Measurements from ENCODE around the gene IL17B.
A peak's percentile ranks its signal among the peaks of the same experiment; 100 is the strongest.

The IL17B gene

GRCh38 chr5:149376711-149377447 is 2.2 kb downstream of the IL17B start:
- DNase-seq (ENCODE audit: low read depth), result no peak

DNA sequence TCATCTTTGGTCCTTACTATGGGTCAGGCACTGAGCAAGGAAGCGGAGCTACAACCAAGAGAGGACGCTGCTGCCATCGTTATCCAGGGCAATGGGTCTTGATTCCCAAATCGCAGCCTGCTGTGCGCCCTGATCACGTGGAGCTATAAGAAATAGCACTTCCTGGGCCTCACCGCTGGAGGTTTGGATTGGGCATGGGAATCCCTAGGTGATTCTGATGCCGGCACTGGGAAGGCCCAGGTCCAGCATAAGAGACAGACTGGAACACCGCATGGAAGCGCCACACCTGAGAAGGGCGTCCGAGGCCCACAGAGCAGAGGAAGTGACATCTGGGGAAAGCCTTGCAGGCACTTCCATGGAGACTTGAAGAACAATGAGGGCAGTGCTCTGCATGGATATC is 3.0 kb downstream of the IL17B start:
- no peak for DNase-seq (ENCODE audit: low read depth)

DNA sequence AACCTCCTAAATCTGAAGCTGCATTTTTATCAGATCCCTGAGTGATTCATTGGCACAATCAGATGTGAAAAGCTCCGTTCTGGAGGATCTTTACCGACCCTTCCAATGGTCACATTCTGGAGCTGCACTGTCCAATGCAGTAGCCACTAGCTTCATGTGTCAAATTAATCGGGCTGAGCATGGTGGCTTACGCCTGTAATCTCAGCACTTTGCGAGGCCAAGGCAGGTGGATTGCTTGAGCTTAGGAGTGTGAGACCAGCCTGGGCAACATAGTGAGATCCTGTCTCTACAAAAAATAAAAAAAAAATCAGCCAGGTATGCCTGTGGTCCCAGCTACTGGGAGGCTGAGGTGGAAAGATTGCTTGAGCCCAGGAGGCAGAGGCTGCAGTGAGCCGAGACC is 3.7 kb downstream of the IL17B start:
- DNase-seq (ENCODE audit: low read depth), result no peak

- no peak for DNase-seq (ENCODE audit: low read depth)
Measured at GRCh38 chr5:149374801-149375200, 4.3 kb downstream of the IL17B start.

- DNase-seq (ENCODE audit: low read depth), result no peak
Measured at GRCh38 chr5:149374303-149374702, 4.8 kb downstream of the IL17B start.

- no peak for DNase-seq (ENCODE audit: low read depth)
Measured at GRCh38 chr5:149372932-149373331, 6.2 kb downstream of the IL17B start.

- no peak for DNase-seq (ENCODE audit: low read depth)
Measured at GRCh38 chr5:149372076-149372795, 6.9 kb downstream of the IL17B start.

DNA sequence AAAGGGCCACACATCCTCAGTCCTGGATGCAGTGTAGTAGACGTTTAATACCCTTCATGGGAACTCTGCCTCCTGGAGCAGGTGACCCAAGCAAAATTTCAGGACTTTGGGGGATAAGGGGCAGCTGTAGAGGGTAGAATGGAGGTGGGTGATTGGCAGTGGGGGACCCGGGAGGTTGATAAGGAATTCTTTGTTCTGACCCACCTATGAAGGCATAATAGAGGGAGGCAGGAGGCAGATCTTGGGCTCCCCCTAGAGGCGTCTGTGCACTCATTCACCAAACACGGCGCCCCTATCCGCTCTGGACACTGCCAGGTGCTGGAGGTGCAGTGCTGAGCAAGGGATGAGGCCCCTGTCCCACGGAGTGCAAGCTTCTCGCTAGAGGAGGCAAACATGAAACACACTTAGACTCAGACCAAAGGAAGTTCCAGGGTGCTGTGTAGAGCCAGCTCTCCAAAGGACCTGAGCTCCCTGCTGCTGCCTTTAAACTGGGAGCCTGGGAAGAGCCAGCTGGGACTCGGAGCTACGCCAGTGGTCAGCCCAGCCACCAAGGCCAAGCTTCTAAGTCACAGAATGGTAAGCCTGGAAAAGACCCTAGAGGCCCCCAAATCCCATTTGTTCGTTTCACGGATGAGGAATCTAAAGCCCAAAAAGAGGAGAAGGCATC is 7.7 kb downstream of the IL17B start:
- DNase-seq (ENCODE audit: low read depth), result peak; percentile 47

DNA sequence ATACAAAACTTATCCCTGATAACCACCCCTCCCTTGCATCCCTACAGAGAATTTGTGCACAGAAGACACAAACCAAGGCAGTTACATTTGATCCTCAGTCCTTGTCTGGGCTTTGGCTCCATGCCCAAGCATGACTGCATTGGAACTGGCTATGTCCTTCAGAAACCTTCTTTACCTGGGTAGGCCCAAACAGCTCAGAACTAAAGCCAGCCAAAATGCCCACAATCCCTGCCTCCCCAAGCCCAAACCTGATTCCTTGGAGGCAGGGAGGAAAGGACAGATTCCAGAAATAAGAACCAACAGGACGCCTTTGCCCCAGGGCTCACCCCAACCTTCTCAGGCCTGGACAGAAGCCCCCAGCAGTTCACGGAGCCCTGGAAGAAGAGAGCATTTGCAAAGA is 8.2 kb downstream of the IL17B start:
- no peak for DNase-seq (ENCODE audit: low read depth)

DNA sequence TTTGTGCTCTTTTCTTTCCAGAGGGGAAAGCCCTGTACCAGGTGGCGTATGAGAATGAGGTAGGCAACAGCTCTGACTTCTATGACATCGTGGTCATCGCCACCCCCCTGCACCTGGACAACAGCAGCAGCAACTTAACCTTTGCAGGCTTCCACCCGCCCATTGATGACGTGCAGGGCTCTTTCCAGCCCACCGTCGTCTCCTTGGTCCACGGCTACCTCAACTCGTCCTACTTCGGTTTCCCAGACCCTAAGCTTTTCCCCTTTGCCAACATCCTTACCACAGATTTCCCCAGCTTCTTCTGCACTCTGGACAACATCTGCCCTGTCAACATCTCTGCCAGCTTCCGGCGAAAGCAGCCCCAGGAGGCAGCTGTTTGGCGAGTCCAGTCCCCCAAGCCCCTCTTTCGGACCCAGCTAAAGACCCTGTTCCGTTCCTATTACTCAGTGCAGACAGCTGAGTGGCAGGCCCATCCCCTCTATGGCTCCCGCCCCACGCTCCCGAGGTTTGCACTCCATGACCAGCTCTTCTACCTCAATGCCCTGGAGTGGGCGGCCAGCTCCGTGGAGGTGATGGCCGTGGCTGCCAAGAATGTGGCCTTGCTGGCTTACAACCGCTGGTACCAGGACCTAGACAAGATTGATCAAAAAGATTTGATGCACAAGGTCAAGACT is 11.0 kb downstream of the IL17B start:
- DNase-seq (ENCODE audit: low read depth), result no peak

DNA sequence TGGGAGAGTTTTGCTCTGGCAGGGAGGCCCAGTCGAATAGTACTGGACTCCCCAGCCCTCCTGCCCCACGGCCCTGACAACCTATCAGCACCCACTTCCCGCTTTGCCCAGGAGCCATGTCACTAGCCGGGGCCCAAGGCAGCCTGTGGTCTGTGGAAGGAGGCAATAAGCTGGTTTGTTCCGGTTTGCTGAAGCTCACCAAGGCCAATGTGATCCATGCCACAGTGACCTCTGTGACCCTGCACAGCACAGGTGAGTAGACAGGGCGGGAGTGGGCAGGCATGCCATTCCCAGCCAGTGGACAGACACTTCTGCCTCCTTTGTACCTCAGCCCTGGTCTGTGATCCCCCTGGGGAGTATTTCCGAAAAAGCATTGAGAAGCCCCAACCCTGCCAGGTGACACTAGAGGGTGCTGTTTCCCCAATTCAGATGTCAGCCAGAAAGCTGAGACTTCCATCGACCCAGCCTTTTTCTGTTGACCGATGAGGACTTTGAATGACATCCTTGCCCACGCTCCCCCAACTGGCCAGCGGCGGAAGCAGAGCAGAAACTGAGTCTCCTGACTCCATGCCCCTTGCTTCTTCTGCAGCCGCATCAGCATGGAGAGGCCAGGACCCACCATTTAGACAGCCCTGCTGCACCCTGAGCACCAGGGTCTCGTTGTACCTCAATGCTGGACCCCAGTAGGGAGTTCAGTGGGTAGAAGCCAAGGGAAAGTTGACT is 11.7 kb downstream of the IL17B start:
- DNase-seq (ENCODE audit: low read depth), result peak; percentile 34

DNA sequence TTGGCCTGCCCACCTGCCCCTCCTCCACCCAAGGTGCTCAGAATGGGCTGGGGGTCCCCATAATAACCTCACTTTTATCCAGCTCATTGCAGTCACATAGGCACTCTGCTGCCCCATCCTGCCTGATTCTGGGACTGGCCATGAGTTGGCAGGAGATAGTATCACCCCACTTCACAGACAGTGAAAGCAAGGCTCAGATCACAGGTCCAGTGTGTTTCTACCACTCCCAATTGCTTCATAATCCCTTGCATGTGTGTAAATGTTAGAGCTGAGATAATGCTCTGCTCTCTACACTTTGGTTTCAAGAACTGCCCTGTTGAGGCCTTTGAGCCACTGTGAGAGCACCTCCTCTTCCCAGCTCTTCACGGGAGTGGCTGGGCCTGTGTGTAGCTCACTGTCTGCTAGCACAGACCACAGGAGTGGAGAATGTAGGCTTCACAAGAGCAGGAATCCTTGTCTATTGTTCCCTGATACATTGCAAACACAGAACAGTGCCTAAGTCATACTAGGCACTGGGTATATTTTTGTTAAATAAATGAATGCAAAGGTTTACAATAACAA is 12.8 kb downstream of the IL17B start:
- DNase-seq (ENCODE audit: low read depth), result no peak

GRCh38 chr5:149365418-149365817 is 13.7 kb downstream of the IL17B start:
- DNase-seq (ENCODE audit: low read depth), result no peak

DNA sequence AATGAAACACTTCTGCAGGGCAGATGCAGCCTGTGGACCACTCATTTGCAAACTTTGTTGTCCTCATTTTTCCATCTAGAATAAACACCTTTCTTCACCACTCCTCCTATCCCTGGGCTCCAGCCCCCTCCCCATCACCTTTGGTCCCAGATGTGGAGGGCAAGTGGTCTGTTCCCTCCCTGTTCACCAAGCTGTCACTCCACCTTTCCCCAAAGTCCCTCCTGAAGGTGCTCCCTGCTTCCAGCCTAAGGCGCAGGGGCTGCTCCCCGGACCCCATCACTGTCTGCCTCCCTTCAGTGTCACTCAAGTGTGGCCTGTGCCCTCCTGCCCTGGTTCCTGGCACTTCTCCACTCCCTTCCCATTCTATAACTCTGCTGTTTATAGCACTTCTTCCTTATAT is 14.4 kb downstream of the IL17B start:
- DNase-seq (ENCODE audit: low read depth), result no peak

DNA sequence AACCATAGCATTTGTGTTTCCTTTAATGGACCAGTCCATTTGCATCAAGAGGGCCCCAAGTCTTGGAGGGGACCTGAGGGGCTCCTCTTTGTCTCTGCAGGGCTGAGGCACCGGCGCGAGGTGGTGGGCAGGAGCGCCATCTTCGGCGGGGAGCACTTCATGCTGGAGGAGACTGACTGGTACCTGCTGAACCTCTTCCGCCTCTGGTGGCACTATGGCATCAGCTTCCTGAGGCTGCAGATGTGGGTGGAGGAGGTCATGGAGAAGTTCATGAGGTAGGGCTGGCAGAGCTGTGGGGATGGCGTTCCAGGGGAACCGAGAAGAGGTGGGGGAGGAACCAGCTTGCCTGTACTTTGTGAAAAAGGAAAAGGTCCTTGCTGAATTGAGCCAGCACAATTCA is 15.2 kb downstream of the IL17B start:
- no peak for DNase-seq (ENCODE audit: low read depth)

DNA sequence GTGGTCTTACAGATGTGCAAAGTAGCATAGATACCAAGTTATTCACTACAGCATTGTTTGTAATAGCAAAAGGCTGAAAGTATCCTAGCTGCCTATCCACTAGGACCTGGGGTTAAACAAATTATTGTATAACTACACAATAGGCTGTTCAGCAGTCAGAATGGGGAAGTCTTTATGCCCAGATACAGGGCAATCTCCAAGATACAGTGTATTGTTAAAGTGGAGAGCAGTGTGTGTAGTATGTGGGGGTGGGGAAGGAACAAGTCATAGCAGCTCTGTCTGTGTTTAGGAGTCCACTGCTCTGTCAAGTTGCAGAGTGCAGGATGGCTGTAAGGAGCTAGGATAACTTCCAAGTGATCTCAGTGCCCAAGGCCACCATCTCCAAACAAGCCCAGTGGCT is 15.7 kb downstream of the IL17B start:
- DNase-seq (ENCODE audit: low read depth), result no peak

DNA sequence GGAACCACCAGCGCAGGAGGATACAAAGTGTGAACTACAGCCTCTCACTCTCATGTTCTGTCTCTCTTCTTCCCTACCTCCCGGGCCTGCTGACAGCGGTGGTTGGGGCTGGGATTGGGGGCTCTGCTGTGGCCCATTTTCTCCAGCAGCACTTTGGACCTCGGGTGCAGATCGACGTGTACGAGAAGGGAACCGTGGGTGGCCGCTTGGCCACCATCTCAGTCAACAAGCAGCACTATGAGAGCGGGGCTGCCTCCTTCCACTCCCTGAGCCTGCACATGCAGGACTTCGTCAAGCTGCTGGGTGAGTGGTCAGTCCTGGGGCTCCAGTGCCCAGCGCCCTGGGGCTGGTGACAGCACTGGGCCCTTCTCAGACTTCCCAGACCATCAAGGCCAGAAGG is 16.6 kb downstream of the IL17B start:
- DNase-seq (ENCODE audit: low read depth), result no peak

GRCh38 chr5:149360272-149360671 is 18.8 kb downstream of the IL17B start:
- no peak for DNase-seq (ENCODE audit: low read depth)

GRCh38 chr5:149358868-149359495 is 20.1 kb downstream of the IL17B start:
- no peak for DNase-seq (ENCODE audit: low read depth)

- peak; percentile 9 for DNase-seq (ENCODE audit: low read depth)
Measured at GRCh38 chr5:149358294-149358651, 20.8 kb downstream of the IL17B start.

Data from activated T-helper 9 cell treated with anti-CD3 and anti-CD28 coated beads, Interleukin-2, amount 50 U/mL, for 16 hours (primary cell).